SIG-M5 (cell line): ENCODE results near the gene PET100.

Experiments used
- DNase-seq: peaks from one replicate; lab custom pipeline; 2025; lab: John Stamatoyannopoulos, UW

PET100 gene

DNA sequence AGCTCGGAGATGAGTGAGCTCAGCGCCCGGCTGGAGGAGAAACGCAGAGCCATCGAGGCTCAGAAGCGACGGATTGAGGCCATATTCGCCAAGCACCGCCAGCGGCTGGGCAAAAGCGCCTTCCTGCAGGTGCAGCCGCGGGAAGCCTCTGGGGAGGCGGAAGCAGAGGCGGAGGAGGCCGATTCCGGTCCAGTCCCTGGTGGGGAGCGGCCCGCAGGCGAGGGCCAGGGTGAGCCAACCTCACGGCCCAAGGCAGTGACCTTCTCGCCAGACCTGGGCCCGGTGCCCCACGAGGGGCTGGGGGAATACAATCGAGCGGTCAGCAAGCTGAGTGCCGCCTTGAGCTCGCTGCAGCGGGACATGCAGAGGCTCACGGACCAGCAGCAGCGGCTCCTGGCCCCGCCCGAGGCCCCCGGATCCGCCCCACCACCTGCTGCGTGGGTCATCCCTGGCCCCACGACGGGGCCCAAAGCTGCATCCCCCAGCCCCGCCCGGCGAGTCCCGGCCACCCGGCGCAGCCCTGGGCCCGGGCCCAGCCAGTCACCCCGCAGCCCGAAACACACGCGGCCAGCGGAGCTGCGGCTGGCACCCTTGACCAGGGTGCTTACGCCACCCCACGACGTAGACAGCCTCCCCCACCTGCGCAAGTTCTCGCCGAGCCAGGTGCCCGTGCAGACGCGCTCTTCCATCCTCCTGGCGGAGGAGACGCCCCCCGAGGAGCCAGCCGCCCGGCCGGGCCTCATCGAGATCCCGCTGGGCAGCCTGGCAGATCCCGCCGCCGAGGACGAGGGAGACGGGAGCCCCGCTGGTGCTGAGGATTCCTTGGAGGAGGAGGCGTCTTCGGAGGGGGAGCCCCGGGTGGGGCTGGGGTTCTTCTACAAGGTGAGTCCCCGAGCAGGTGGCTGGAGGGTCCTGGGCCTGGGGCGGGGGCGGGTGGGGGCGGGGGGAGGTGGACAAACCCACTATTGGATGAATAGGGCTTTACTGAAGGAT is 17.0 kb upstream of the PET100 start:
- no peak for DNase-seq

DNA sequence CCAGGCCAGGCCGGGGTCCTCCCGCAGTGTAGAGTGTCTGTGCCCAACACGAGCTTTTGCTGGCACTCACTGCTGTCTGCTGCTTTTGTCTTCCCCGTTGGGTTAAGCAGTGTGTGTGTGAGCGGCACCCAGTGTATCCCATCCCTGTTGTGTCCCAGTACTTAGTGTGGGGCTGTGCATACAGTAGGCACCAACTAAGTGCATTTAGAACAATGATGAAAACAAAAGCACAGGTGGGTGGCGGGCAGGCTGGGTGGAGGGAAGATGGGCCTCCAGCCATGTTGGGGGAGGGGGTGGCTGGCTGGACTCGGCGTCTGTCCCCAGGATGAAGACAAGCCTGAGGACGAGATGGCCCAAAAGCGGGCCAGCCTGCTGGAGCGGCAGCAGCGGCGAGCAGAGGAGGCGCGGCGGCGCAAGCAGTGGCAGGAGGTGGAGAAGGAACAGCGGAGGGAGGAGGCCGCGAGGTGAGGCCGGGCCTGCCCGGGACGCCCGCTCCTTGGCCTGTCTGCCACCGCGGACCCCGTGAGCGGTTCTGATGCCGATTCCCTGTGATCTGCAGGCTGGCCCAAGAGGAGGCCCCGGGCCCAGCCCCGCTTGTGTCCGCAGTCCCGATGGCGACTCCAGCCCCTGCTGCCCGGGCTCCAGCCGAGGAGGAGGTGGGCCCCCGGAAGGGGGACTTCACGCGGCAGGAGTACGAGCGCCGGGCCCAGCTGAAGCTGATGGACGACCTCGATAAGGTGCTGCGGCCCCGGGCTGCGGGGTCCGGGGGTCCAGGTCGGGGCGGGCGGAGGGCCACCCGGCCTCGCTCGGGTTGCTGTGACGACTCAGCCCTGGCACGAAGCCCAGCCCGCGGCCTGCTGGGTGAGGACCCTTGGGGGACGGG is 14.5 kb upstream of the PET100 start:
- no peak for DNase-seq

DNA sequence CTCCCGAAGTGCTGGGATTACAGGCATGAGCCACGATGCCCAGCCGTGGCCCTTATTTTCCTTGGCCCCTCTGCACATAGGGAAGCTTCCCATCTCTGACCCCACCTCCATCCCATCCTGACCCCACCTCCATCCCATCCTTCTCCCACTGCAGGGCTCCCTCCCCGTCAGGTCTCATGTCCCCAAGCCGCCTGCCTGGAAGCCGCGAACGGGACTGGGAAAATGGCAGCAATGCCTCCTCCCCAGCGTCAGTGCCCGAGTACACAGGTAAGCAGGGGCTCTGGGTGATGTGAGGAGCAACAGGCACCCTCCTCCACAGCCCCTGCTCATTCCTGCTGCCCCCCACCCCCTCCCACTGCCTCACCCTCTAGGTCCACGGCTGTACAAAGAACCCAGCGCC is 12.4 kb upstream of the PET100 start:
- no peak for DNase-seq

DNA sequence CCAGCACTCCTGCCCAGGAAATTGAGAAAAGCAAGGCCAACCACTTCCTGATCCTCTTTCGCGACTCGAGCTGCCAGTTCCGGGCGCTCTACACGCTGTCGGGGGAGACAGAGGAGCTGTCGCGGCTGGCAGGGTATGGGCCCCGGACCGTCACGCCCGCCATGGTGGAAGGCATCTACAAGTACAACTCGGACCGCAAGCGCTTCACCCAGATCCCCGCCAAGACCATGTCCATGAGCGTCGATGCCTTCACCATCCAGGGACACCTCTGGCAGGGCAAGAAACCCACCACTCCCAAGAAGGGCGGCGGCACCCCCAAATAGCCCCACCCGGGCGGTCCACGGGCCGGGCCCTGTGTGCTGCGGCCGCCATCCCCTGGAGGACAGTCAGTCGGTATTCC is 11.9 kb upstream of the PET100 start:
- no peak for DNase-seq

DNA sequence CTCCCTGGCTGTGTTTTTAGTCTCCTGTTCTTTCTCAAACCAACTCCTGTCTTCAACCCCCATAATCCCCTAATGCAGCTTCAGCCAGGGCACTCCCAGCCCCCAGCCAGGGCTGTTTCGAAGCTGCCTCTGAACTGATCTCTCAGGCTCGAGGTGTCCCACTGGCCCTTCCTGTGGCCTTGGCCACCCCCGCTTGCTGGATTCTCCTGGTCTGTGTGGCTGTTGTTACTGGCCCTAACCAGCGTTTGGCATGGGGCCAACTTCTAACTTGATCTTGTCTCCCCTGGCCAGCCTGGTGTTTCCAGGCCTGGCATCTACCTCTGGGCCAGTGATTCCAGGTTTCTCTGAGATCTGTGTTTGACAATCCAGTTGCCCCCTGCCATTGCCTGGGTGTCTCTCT is 11.2 kb upstream of the PET100 start:
- no peak for DNase-seq

DNA sequence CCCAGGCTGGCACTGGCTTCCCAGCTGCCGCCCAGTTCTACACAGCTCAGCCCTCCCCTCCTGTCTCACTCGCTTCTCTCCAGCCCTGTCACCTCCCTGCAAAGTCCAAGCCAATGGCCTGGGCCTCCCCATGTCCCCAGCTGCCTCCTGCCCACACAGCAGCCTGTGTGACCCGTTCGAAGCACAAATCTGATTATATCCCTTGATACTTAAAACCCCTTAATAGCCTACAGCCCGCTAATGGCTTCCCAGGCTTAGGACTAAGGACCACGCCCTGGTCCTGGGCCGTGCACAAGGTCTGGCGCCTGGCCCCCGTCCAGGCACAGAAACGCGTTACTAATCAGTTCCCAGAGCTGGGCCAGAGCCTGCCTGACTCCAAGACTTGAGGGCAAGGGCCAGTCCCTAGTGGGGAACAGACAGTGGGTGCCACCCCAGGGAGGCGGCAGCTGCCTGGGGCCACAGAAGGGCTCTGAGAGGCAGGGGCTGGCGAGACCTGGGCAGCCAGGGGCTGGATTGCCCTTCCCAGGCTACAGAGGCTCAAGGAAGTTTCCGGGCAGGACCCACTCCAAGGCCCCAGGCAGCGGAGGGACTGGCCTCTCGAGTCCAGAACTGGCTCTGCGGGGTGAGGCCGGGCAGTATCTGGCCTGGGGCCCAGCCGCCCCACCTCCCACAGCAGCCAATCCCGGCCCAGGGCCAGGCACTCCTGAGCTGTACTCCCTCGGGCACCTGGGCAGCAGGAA is 10.7 kb upstream of the PET100 start:
- no peak for DNase-seq

DNA sequence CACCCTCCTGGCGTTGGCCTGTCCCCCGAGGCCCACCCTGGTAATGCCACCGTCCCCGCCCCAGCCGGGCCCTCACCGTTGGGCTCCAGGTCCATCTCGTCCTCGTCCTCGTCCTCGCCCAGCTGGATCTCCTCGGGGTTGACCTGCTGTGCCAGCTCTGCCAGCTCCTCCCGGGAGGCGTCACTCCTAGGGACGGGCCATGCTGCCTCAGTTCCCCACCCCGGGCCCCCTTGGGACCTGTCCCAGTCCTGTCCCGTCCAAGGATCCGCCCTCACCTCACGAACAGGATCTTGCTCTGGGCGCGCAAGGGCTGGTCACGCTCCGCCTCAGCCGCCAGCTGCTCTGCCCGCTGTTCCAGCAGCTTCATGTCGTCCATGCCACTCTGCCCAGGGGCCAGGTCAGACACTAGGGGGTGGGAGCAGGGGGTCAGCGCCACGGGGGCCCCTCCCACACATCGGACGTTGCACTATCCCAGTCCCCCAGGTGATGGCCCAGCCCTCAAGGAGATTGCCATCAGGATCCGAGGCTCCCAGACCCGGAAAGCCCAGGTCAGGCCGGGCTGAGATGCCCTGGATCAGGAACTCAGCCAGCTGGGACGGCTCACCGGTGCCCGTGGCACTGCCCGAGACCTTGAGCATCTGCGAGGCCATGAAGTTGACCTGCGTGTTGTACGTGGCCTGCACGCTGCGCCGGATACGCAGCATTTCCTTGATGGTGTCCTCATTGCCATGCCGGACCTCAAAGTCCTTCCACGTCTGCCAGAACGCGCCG is 9.7 kb upstream of the PET100 start:
- DNase-seq, result no peak

DNA sequence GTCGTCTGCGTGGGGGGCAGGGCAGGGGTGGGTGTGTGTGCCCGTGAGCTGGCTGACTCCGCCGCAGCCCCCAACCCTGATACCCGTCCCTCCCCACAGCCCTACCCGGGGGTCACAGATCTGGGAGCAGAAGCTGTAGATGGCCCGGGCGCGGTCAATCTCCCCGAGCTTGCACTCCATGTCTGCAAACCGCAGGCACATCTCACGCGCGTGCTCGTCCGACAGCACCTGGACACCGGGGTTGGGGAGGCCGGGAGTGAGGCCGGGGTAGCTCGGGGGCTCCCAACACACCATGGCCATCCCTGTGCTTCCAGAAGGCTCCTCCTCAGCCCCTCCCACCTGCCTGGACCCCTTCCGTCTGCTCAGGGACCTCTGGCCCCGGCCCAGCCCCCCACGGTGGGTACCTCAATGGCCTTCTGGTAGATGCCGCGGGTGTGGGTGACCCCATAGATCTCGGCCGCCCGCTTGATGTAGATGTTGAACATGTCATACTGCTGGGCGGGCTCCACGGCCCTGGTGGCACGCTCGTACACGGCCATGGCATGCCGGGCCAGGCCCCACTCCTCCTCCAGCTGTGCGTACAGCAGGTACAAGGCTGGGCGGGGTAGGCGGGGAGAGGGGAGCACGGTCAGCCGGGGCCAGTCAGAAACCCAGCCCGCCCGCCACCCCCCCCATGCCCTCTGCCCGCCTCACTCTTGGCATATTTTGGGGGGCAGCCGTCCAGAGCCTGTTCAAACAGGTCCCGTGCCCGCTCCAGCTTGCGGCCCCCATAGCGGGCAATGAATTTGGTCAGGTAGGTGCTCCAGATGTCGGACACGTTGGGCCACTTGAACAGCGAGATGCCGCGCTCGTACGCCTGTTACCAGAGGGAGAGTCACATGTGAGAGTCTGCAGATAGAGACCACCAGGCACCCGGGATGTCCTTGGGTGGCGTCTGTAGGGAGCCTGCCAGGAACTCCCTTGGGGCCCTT is 8.9 kb upstream of the PET100 start:
- DNase-seq, result no peak

DNA sequence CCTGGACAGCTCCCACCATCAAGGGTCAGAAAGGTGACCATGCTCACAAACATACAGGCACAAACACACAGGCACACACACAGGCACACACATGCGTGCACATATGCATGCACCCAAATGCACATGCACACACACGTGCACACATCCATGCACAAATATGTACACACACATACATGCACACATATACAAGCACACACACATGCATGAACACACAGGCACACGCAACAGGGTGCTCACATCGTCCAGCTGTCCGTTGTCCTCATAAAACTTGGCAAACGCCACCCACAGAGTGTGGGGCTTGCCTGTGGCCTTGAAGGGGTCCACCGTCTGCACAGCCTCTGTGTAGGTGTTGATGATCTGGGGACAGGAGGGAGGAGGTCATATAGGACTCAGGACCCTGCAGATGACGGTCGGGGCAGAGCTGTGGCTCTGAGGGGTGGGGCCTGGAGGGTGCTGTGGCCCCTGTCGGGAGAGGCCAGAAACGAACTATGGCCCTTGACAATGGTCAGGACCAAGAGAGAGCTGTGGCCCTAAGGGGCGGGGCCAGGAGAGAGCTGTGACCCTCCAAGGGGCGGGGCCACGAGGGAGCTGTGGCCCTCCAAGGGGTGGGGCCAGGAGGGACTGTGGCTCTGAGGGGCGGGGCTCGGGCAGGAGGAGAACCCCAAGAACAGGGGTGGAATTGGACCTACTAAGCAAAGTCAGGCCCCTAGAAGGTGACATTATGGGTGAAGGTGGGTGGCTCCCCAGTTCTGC is 6.5 kb upstream of the PET100 start:
- DNase-seq, result no peak

DNA sequence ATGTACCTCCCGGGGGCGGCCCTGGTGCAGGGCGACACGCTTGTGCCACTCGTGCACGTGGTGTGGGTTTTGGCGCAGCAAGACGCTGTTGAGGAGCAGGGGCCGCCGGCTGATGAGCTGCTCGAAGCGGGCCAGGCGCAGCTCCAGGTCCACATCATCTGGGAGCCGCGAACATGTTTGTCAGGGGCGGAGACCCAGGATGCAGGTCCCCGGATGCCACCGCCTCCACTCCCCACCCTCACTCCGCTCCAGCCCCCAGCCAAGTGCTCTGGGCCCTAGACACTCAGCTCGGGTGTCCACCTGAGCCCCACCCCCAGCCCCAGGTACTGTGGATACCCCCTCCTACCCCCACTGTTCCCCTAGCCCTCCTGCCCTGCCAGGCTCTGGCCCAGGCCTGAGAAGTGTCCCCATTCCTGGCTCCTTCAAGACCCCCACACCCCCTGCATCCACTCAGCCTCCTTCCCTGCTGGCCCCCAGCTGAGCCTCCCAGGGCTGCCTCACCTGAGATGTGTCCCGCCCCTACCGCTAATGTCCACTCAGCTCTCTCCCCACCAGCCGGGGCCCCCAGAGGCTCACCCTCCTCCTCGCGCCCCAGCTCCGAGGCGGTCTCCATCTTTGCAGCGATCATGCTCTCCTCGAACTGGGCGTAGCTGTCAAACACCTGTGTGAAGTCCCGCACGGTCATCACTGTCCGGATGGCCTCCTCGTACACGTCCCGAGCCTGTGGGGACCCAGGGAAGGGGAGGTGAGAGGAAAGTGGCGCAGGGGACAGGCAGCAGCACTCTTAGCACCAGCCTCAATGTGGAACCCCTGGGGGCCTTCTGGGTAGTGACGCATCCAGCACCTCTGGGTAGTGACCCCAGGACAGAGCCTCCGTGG is 5.6 kb upstream of the PET100 start:
- DNase-seq, result no peak

DNA sequence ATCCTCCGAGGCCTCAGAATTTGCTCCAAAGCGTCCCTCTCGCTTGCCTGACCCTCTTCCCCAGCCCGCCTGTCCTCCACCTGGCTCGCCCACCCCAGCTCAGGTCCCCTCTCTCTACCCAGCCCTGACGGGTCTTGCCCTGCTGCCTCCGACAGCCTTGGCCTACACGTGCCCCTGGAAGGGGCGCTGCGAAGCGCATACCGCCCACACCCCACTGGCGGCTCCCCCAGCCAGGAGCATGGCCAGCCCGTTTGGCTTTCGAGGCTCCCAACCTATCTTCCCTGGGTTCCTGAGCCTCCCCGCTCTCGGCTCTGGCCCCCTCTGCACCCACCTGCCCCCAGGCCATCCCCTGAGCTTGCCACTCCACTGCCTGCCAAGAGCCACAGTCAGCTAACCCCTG is 4.8 kb upstream of the PET100 start:
- no peak for DNase-seq

DNA sequence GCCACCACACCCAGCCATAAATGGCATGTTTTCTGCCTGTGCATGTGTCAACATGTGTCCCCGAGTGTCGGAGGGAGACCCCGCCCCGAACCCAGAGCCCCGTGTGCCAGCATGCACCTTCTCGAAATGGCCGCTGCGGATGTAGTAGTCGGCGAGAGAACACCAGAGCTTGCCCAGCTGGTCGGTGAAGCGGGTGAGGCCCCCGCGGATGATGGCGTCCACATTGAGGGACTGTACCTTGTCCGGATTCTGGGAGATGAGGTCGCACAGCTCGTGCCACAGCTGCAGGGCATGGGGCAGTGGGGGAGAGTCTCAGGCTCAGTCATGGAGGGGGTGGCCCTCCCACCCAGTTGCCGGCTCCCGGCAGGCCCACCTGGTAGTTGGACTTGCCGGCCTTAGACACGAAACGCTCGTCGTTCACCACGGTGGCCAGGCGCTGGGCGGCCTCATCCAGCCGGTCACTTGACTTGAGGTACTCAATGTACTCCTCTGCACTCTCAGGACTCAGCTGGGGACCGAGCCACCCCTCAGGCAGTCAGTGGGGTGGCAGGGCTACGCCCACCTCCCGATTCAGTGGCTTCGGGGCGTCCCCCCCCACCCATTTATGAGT is 3.7 kb upstream of the PET100 start:
- DNase-seq, result no peak

DNA sequence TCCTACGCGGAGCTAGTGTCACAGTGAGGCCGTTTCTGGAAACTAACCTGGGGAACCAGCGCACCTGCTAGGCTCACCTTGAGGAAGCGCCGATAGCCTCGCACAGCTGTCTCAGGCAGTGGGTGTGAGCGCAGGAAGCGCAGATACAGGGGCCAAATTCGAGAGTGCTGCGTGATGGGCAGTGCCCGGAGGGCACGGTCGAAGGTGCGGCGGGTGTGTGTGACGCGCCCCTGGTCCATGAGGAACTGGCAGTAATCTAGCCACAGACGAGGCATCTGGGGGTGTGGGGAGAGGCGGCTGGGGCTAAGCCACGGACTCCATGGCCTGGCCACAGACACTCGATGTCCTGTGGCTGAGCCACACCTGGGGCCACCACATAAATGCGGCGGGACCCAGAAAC is 2.4 kb upstream of the PET100 start:
- no peak for DNase-seq

DNA sequence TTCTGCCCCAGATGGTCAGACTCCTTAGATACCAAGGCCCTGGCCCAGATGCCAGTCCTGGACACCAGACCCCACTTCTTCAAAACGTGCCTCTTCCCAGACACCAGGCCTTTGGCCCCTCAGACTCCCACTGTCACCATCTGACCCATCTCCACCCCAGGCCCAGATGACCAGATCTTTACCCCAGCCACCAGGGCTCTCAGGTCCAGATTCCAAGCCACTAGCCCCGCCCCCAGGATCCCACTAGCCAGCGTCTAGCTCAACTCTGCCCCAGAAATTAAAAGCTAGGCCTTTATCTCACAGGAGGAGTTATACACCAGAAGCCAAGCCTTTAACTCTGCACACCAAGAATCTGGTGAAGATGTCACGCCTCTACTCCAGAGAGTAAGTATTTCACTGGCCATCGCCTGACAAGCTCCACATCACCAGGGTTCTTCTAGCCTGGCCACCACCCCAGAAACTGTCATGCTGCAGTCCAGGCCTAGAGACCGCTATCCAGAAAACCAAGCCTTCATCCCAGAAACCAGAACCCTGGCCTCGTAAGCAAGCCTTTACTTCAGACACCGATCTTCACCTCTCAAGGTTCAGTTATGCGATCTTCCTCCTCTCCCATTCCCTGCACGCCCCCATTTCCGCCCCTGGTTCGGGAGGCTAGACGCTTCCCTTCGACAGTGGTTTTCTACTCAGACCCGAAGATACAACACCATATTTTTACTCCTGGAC is 843 bp upstream of the PET100 start:
- no peak for DNase-seq

DNA sequence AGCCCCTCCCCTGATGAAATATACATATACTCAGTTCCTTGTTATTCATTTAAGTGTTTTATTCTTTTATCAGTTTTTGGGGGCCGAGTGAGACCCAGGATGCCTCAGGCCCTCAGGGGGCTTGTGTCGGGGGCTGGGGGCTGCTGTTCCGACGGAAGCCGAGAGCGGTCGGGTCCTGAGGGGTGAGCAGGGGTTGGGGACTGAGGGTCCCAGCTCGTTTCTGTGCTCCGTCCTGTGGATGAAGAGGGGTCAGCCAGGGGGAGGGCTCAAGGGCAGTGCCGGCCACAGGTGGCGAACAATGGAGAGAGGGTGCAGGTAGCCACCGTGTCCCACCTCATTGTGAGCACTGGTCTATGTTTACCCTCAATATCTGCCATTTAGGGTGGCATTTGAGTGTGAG is 2.0 kb downstream of the PET100 start:
- no peak for DNase-seq

DNA sequence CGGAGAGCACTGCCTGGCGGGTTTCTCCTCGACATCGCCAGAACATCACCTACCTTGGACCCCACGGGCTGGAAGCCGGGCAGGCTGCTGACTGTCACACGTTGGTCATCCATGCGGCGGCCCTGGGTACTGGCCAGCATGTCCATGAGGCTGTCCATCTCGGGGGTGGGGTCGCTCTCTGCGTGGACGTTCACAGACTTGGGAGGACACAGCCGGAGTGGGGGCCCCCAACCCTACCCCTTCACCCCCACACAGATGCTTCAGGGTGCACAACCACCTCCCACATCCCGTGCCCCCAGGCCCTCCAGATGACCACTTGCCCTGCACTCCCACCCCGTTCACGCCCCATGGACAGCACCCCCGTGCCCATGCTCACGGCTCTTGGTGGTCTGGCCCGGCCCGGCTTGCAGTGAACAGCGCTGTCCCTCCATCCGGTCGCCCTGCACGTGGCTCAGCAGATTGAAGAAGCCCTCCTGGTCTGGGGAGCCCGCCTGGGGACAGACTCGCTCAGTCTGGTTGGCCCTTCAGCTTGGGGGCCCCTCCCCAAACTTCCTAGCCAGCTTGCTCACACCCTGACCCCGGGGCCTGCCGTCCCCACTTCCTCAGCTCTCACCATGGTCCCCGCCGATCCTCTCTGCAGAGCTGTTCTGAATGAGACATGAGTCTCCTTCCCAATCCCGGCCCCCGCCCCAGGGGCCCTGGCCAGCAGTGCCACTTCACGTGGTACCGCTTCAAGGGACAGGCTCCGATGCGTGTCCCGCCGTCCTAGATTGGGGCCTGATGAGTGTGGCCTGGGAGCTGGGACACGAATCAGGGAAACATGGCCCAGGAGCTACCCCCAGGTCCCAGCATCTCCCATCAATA is 3.0 kb downstream of the PET100 start:
- DNase-seq, result no peak
